HG03342 (cell line): ENCODE data around the gene FAHD2B.
"Not testable (repeated sequence)": the region's sequence is repeated elsewhere in the genome, so short reads cannot be mapped to it uniquely, and the experiment has no call there.

Source experiments
- ATAC-seq: cut with Tn5 transposase; IDR thresholded peaks from one replicate; pipeline ENCODE4 v1.9.1; 2021; ENCODE audit warnings: mild to moderate bottlenecking, moderate library complexity; ENCODE audit not compliant: unreplicated experiment

Gene FAHD2B, protein sequence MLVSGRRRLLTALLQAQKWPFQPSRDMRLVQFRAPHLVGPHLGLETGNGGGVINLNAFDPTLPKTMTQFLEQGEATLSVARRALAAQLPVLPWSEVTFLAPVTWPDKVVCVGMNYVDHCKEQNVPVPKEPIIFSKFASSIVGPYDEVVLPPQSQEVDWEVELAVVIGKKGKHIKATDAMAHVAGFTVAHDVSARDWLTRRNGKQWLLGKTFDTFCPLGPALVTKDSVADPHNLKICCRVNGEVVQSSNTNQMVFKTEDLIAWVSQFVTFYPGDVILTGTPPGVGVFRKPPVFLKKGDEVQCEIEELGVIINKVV

DNA sequence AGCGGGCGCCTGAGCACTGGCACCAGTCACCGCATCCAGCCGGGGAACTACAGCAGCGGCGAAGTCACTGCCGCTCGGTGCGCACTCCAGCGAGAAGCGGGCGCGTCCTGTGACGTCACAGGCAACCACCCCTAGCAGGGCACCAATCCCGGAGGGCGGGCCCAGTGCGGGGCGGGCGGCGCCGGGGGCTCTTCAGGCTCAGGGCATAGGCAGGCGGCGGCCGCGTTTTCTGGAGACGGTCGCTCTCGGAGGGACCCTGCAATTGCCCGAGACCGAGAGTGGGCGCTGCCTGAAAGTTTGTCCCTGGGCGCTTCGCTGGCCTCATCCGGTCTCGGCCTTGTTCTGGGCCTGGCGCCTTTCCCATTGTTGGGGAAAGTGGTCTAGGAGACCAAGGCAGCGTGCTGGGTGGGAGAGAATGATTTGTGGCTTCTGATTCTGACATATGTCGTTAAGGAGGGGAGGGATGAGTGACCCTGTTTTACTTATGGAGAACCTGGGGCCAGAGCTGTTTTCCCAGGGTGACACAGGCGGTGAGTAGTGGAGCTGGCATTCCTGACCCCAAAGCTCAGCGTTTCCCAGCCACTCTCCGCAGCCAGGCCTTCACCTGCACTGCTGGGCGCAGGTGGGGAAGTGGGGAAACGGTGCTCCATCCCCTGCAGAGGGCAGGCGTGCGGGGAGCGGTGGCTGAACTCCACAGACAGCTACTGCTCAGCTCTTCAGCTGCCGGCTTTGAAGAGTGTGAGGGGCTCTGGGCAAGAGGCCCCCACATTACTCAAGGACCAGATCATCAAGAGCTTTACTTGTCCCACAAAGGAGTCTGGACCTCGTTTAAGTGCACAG is at the start of gene FAHD2B:
TSS of gene FAHD2B (minus strand) at position 111 of the 840 bp plus-strand sequence. CDS start 3,176 bp downstream, outside the sequence.
- ATAC-seq, result peak; percentile 86

GRCh38 chr2:97144016-97144415 is 49.3 kb upstream of the FAHD2B start:
- not testable (repeated sequence) for ATAC-seq

DNA sequence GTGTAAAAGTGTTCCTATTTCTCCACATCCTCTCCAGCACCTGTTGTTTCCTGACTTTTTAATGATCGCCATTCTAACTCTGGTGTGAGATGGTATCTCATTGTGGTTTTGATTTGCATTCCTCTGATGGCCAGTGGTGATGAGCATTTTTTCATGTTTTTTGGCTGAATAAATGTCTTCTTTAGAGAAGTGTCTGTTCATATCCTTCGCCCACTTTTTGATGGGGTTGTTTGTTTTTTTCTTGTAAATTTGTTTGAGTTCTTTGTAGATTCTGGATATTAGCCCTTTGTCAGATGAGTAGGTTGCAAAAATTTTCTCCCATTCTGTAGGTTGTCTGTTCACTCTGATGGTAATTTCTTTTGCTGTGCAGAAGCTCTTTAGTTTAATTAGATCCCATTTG is 34.4 kb upstream of the FAHD2B start:
- not testable (repeated sequence) for ATAC-seq

- not testable (repeated sequence) for ATAC-seq
Measured at GRCh38 chr2:97113882-97114255, 19.2 kb upstream of the FAHD2B start.

- ATAC-seq, result peak; percentile 90
Measured at GRCh38 chr2:97113050-97113881, 18.6 kb upstream of the FAHD2B start, which contains the start of gene ANKRD36. Gene ANKRD36, plus strand, starts transcription at chr2:97113153. Its CDS starts 587 bp downstream, at chr2:97113740.

DNA sequence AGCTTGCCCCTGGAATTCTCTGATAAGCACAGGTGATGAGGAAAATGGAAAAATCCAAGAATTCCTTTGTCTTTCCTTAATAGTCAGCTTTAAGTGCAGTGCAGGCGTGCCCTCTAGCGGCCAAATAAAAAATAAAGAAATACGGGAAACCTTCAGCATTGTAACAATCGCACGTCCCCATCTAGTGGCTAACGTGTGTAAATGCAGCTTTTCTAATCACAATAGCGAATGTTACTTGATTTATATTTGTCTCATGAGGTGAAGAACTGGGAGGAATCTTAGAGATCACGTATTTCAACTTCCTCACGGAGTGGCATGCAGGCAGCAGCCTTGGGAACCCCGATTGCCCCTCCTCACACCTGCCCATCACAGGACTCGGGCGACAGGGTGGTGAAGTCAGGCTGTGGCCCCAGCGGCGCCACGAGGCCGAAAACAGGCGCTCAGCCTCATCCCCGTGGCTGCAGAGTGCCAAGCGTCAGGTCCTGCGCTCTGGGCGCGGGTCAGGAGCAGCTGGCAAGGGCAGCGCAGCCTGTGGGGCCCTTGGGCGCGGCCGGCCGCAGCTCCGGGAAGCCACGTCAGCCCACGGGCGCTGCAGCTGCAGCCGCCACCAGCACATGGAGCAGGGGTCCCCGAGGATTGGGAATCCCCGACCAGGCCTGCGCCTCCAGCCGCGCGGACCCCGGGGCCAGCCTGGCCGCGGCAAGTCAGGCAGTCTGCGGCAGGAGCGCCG is 17.8 kb upstream of the FAHD2B start:
- ATAC-seq, result peak; percentile 46

DNA sequence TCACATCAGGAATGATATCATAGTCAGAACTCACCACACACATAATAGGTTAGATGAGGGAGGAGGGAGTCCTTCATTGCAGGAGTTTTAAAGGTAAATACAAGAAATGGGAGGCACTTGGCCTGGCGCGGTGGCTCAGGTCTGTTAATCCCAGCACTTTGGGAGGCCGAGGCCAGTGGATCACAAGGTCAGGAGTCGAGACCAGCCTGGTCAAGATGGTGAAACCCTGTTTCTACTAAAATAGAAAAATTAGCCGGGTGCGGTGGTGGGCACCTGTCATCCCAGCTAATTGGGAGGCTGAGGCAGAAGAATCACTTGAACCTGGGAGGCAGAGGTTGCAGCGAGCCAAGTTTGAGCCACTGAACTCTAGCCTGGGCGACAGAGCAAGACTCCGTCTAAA is 16.6 kb upstream of the FAHD2B start:
- not testable (repeated sequence) for ATAC-seq

GRCh38 chr2:97106878-97107277 is 12.2 kb upstream of the FAHD2B start:
- ATAC-seq, result not testable (repeated sequence)

DNA sequence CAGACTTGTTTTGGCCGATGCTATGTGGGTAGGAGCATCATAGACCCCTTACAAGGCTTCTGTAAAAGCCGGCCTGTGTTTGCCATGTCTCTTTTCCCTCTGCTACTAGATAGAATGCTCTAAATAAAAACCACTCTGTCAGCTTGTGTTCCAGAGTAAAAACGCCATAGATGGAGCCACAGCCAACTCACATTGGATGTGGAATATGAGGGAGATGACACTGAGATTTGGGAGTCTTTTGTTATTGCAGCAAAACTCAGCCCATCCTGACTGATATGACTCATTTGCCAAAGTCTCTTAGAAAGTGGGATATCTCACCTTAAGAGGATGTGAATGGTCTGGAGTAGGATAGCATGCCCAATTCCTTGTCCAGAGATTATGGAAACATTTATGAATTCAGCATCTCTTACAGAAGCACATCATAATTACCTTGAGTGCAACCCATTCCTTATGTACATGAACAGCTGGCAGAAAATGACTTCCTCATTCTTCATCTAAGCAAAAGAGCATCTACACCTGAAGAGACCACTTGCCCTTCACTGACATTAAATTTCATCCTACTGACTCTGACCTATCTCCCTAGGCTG is 4.2 kb upstream of the FAHD2B start:
- ATAC-seq, result not testable (repeated sequence)

- ATAC-seq, result no peak
Measured at GRCh38 chr2:97095661-97096060, 979 bp upstream of the FAHD2B start.

DNA sequence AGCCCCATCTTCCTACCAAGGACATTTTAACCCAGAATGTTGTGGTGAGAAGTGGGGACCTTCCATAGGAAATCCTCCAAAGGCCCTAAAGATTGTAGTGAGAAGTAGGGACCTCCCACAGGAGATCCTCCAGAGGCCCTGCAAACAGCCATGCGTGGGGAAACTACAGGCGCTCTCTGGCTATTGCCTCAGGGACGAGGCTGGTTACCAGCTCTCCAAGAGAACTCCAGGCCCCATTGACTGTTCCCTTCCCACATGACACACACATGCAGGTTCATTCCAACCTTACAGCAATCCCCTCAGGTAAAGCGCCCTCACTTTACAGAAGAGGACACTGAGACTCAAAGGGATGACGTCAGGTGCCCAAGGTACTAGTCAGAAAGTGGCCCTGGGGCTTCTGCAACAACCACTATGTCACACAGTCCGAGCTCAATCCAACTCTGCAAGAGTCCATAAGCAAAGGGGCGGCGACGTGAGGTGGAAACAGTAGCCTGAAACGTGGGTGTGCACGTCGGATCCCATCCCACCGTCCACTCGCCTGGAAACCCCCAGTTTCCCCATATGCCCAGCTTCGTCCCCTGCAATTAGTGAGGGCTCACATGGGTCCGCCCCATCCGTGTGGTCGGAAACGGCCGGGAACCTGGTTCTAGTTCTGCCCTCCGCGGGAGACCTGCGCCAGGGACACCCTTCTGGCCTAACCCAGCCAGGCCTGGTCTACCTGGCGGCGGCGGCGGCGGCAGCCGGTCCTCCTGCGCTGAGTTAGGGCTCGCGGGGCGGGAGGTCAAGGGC is 505 bp downstream of the FAHD2B start:
- peak; percentile 20 for ATAC-seq

- ATAC-seq, result not testable (repeated sequence)
Measured at GRCh38 chr2:97092946-97093345, 1.7 kb downstream of the FAHD2B start.

DNA sequence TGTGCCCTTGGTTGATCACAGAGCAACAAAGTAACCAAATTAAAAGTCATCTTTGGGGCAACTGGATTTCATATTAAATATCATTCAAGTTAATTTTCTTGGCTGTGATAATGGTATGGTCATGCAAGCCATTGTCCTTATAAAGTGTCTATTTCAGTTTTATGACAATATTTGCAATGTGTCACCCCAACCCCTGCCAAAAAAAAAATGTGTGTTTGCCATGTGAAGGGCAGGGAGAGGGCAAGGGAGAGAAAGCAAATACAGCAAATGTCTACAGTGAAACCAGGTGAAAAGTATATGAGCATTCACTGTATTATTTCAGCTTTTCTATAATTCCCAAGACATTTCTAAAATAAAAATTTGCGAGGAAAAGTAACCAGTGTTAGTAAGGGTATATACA is 6.0 kb downstream of the FAHD2B start:
- not testable (repeated sequence) for ATAC-seq

GRCh38 chr2:97085093-97085492 is 9.6 kb downstream of the FAHD2B start:
- ATAC-seq, result not testable (repeated sequence)

GRCh38 chr2:97083516-97083915 is 11.2 kb downstream of the FAHD2B start:
- not testable (repeated sequence) for ATAC-seq

DNA sequence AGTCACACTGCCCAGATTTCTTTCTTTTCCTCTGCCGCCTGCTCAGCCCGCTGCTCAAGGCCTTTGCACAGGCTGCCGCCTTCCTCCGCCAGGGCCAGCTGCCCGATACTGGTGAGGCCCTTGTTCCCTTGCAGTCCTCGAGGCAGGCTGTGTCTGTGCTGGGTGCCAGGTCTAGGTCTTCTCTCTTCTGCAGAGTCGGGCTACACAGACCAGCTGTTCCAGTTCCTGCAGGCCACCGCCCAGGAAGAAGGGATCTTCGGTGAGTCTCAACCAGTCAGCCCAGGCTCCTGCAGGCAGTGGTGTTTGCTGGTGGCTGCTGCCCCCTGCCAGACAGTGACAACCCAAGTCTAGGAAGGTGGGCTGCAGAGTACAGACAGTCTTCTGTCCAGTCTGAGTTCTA is 12.5 kb downstream of the FAHD2B start:
- ATAC-seq, result not testable (repeated sequence)

DNA sequence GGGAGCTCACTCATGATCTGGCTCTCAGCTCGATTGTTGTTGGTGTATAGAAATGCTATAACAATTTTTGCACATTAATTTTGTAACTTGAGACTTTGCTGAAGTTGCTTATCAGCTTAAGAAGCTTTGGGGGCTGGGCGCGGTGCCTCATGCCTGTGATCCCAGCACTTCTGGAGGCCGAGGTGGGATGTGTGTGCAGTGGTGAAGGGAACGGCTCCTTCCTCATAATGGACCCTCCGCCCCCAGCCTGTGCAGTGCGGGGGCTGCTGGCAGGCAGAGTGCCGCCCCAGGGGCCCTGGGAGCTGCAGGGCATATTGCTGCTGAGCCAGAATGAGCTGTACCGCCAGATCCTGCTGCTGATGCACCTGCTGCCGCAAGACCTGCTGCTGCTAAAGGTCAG is 13.8 kb downstream of the FAHD2B start:
- not testable (repeated sequence) for ATAC-seq

DNA sequence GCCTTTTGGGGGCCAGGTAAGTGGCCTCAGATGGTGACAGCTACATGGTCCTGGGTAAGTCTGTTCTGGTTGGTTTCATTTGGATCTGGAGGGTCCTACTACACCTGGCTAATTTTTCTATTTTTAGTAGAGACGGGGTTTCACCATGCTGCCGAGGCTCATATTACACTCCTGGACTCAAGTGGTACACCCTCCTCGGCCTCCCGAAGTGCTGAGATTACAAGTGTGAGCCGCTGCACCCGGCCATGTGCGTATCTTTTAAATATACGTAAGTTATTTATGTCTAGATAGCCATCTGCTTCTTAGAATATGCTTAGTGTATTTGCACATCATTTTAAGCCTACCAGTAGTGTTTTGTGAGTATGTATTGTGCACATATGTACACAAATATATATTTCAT is 17.5 kb downstream of the FAHD2B start:
- not testable (repeated sequence) for ATAC-seq

- not testable (repeated sequence) for ATAC-seq
Measured at GRCh38 chr2:97070915-97071314, 23.8 kb downstream of the FAHD2B start.
